ENCODE results near the gene DNM2. TPM values are rescaled to one million over a fixed set of nuclear protein-coding genes. Genes with fewer than 3 reads are reported as not detected.

DNM2 gene
- total RNA-seq, 1 donor from 2014 or later, result 280 TPM

DNA sequence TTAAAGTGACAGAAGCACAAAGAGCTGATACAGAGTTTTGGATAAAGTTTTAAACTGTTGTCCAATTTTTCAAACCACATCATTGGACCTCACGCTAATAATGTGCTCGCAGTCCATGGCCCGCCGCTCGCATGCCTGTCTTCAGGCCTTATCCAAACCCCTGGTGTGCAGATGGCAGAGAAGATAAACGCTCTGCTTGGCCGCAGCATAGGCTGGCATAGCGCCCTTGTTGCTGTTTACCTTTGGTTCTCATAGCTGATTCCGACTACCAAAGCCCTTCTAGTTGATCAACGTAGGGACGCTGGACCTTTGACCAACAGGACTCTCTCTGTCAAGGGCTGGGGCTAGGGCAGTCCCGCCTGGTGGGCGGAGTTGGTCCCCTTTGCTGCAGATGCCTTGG, 40.1 kb upstream of the DNM2 start:
- no peak overlapping the region for H3K4me3 ChIP-seq
- ATAC-seq, result no peak
- peaks cover 90% of the 10 kb centered on the region for H3K36me3 ChIP-seq
- intact Hi-C loops (cut with DNase I), result no loop called here
- H3K4me1 ChIP-seq, result peaks cover 4% of the 10 kb centered on the region
- no peak overlapping the region for H3K27ac ChIP-seq
- H3K9me3 ChIP-seq, result no peaks in the 10 kb centered on the region
- TF ChIP-seq, protein P1, sequence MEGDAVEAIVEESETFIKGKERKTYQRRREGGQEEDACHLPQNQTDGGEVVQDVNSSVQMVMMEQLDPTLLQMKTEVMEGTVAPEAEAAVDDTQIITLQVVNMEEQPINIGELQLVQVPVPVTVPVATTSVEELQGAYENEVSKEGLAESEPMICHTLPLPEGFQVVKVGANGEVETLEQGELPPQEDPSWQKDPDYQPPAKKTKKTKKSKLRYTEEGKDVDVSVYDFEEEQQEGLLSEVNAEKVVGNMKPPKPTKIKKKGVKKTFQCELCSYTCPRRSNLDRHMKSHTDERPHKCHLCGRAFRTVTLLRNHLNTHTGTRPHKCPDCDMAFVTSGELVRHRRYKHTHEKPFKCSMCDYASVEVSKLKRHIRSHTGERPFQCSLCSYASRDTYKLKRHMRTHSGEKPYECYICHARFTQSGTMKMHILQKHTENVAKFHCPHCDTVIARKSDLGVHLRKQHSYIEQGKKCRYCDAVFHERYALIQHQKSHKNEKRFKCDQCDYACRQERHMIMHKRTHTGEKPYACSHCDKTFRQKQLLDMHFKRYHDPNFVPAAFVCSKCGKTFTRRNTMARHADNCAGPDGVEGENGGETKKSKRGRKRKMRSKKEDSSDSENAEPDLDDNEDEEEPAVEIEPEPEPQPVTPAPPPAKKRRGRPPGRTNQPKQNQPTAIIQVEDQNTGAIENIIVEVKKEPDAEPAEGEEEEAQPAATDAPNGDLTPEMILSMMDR (IDR thresholded peaks at IDR 0.05), result no peak
- no peaks in the 10 kb centered on the region for H3K27me3 ChIP-seq
- no peak for DNase-seq

DNA sequence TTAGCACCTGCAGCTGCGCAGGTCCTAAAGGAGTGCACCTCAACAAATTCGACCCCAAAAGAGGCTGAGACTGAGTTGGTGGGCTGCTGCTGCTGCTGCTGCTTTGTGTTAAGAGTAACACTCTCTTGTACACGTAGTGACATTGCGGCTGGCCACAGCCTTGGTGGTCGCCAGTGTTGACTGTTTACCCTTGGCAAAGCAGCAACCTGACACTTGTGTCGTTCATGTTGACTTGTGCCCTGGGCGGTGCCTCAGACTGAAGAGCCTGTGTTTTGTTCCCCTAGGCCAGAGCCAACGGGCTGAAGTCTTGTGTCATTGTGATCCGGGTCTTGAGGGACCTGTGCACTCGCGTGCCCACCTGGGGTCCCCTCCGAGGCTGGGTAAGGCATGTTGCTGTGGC, 39.1 kb upstream of the DNM2 start:
- TF ChIP-seq, protein P1 (IDR thresholded peaks at IDR 0.05), result no peak
- no peak overlapping the region for H3K4me3 ChIP-seq
- peaks cover 90% of the 10 kb centered on the region for H3K36me3 ChIP-seq
- ATAC-seq (no peak), DNase-seq (no peak)
- H3K4me1 ChIP-seq, result no peaks in the 10 kb centered on the region
- intact Hi-C loops (cut with DNase I), result no loop called here
- H3K27me3 ChIP-seq, result no peaks in the 10 kb centered on the region
- H3K9me3 ChIP-seq, result no peaks in the 10 kb centered on the region
- H3K27ac ChIP-seq, result no peak overlapping the region

DNA sequence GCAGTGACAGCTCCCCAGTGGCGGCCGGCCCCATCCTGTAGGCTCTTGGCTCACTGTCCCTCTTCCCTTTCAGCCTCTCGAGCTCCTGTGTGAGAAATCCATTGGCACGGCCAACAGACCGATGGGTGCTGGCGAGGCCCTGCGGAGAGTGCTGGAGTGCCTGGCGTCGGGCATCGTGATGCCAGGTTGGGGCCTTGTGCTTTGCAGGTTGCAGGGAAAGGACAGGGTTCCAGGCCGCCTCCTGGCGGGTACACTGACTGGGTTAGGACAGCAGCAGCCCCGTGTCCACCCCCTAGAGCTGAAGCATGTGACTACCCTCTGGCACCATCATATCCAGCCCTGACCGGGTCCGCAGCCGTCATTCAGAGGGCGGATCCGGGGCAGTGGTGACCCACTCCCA, 38.1 kb upstream of the DNM2 start:
- no peak overlapping the region for H3K4me3 ChIP-seq
- H3K36me3 ChIP-seq, result peaks cover 96% of the 10 kb centered on the region
- intact Hi-C loops (cut with DNase I), result no loop called here
- no peak for ATAC-seq
- no peaks in the 10 kb centered on the region for H3K9me3 ChIP-seq
- H3K27ac ChIP-seq, result no peak overlapping the region
- no peaks in the 10 kb centered on the region for H3K27me3 ChIP-seq
- DNase-seq, result no peak
- TF ChIP-seq, protein P1 (IDR thresholded peaks at IDR 0.05), result no peak
- H3K4me1 ChIP-seq, result no peaks in the 10 kb centered on the region

DNA sequence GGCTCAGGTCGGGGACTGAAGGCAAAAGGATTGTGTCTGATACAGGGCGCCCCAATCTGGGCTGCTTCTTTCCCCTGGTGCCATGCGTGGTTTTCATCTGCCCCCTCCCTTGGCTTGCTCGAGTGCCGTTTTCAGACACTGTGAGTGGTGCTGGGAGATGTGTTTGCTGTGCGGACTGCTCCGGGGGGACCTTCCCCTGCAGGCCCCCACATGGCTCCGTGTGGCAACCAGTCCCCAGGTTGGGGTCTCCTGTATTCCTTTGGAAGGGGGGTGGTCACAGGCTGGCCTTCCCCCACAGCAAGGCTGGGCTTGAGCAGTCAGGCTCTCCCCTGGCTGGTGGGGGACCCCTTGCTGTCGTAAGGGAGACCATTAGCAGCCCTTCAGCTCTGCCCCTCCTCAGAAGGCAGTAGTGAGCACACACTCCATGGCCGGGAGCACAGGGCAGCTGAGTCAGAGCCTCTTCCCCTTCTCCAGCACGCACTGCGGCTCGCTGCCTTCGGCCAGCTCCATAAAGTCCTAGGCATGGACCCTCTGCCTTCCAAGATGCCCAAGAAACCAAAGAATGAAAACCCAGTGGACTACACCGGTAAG, 37.2 kb upstream of the DNM2 start:
- ATAC-seq (no peak), DNase-seq (no peak)
- Histone ChIP-seq H3K4me1 (no peaks in the 10 kb centered on the region), H3K36me3 (peaks cover 98% of the 10 kb centered on the region), H3K27me3 (no peaks in the 10 kb centered on the region), H3K9me3 (no peaks in the 10 kb centered on the region), H3K4me3 (no peak overlapping the region), H3K27ac (no peak overlapping the region)
- intact Hi-C loops (cut with DNase I), result no loop called here
- TF ChIP-seq, protein P1 (IDR thresholded peaks at IDR 0.05), result no peak

DNA sequence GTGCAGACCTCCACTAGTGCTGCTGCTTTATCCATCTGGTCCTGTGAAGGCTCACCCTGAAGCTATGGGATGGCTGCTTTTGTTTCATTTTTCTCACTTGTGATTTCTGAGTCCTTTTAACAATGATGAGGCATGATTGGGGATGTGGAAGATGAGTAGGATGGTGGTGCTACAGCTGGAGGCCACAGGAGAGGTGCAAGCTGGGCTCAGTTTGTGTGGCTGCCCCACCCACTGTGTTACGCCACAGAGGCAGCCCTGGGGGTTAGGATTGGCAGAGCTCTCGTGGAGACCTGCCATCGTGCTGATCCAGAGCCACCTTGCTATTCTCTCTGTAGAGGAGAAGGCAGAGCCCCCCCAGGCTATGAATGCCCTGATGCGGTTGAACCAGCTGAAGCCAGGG, 36.2 kb upstream of the DNM2 start:
- DNase-seq (no peak), ATAC-seq (no peak)
- no peak overlapping the region for H3K4me3 ChIP-seq
- H3K27me3 ChIP-seq, result no peaks in the 10 kb centered on the region
- no peak overlapping the region for H3K27ac ChIP-seq
- no peaks in the 10 kb centered on the region for H3K9me3 ChIP-seq
- intact Hi-C loops (cut with DNase I), result no loop called here
- H3K4me1 ChIP-seq, result no peaks in the 10 kb centered on the region
- TF ChIP-seq, protein P1 (IDR thresholded peaks at IDR 0.05), result no peak
- peaks cover 100% of the 10 kb centered on the region for H3K36me3 ChIP-seq
